H1 (cell line): ENCODE measurements around the gene HDAC10.

Experiments used
- ATF2 ChIP-seq: IDR thresholded peaks from 2 replicates; pipeline ENCODE4 v1.6.1; 2012; ENCODE audit warnings: low read length, inconsistent platforms
- BACH1 ChIP-seq: IDR thresholded peaks from 2 replicates; pipeline ENCODE4 v1.6.1; 2012; ENCODE audit warnings: low read length, improper control_type of control experiment
- BCL11A ChIP-seq, 2 experiments: IDR thresholded peaks; one replicate each; pipeline ENCODE4 v1.6.1; 2011; ENCODE audit warnings: low read depth in 2 of 2, low read length in 2 of 2, mild to moderate bottlenecking in 2 of 2
- CREB1 ChIP-seq: IDR thresholded peaks from 2 replicates; pipeline ENCODE4 v1.6.1; 2012; ENCODE audit warnings: inconsistent platforms
- CTCF ChIP-seq, 3 experiments: IDR thresholded peaks; 1 replicate in 2 of 3; 2 replicates in 1 of 3; pipeline versions ENCODE4 v1.5.1 to v1.6.1; 2011; ENCODE audit warnings: low read length in 3 of 3, mild to moderate bottlenecking in 3 of 3, inconsistent platforms in 2 of 3, low read depth in 1 of 3, moderate library complexity in 1 of 3; ENCODE audit not compliant: insufficient read depth in 1 of 3; ENCODE audit errors: control extremely low read depth in 1 of 3
- EZH2 ChIP-seq: fragments of 200-600 bp; sonication (generic); IDR thresholded peaks from 2 replicates; pipeline ENCODE4 v1.7.1; 2012; ENCODE audit warnings: low read depth, mild to moderate bottlenecking, moderate library complexity, low read length, inconsistent platforms; ENCODE audit not compliant: severe bottlenecking
- GABPA ChIP-seq: IDR thresholded peaks from 2 replicates; pipeline ENCODE4 v1.6.1; 2011; ENCODE audit warnings: mild to moderate bottlenecking, low read length, moderate library complexity, borderline replicate concordance; ENCODE audit not compliant: insufficient read depth
- HDAC2 ChIP-seq, 2 experiments: fragments of 300-600 bp in 1 of 2; sonication (generic) in 1 of 2; IDR thresholded peaks; 2 replicates each; pipeline ENCODE4 v1.6.1; 2011 to 2012; ENCODE audit warnings: low read depth in 2 of 2, low read length in 2 of 2, mild to moderate bottlenecking in 2 of 2, moderate library complexity in 2 of 2, borderline replicate concordance in 1 of 2, inconsistent platforms in 1 of 2
- JUND ChIP-seq: IDR thresholded peaks from 2 replicates; pipeline ENCODE4 v1.6.1; 2011; ENCODE audit warnings: mild to moderate bottlenecking, improper control_type of control experiment, low read length
- KDM5A ChIP-seq: fragments of 200-600 bp; IDR thresholded peaks from 2 replicates; pipeline ENCODE4 v1.7.1; 2012; ENCODE audit warnings: mild to moderate bottlenecking, low read length, inconsistent platforms, mixed read lengths
- NRF1 ChIP-seq: IDR thresholded peaks from 2 replicates; pipeline ENCODE4 v1.6.1; 2011; ENCODE audit warnings: mild to moderate bottlenecking, low read depth, low read length, improper control_type of control experiment
- POLR2A ChIP-seq, 2 experiments: IDR thresholded peaks; 1 replicate in 1 of 2; 2 replicates in 1 of 2; pipeline ENCODE4 v1.6.1; 2011; ENCODE audit warnings: low read depth in 2 of 2, low read length in 2 of 2, mild to moderate bottlenecking in 2 of 2; ENCODE audit errors: control extremely low read depth in 1 of 2
- POLR2AphosphoS5 ChIP-seq: IDR thresholded peaks from 2 replicates; pipeline ENCODE4 v1.6.1; 2011; ENCODE audit warnings: low read depth, low read length
- SIN3A ChIP-seq, 2 experiments: IDR thresholded peaks in 1 of 2; conservative IDR thresholded peaks in 1 of 2; 2 replicates each; pipeline ENCODE4 v1.6.1; 2011 to 2012; ENCODE audit warnings: low read length in 2 of 2, improper control_type of control experiment in 1 of 2, low read depth in 1 of 2, mild to moderate bottlenecking in 1 of 2

GRCh38 chr22:50262973-50263617 lies 12.0 kb upstream of the HDAC10 start:
- no peak for TF ChIP-seq CTCF (IDR thresholded peaks at IDR 0.05; ENCODE audit: control extremely low read depth in 1 of 3, insufficient read depth in 1 of 3, low read depth in 1 of 3, low read length in 3 of 3)
- TF ChIP-seq POLR2A (IDR thresholded peaks at IDR 0.05; ENCODE audit: control extremely low read depth in 1 of 2, low read depth in 2 of 2, low read length in 2 of 2), result no peak
- no peak for TF ChIP-seq EZH2
- no peak for TF ChIP-seq JUND
- no peak for TF ChIP-seq KDM5A
- TF ChIP-seq SIN3A (conservative IDR thresholded peaks at IDR 0.05 in 1 of 2, IDR thresholded peaks at IDR 0.05 in 1 of 2; ENCODE audit: low read depth in 1 of 2, low read length in 2 of 2), result no peak
- TF ChIP-seq NRF1, result no peak
- TF ChIP-seq BACH1, result no peak
- TF ChIP-seq POLR2AphosphoS5, result no peak
- TF ChIP-seq HDAC2 (IDR thresholded peaks at IDR 0.05; ENCODE audit: borderline replicate concordance in 1 of 2, low read depth in 2 of 2, low read length in 2 of 2), result no peak
- TF ChIP-seq GABPA, result no peak
- TF ChIP-seq ATF2, result no peak
- no peak for TF ChIP-seq BCL11A (IDR thresholded peaks at IDR 0.05; ENCODE audit: low read depth in 2 of 2, low read length in 2 of 2)
- no peak for TF ChIP-seq CREB1
